Activated CD8-positive, alpha-beta memory T cell treated with anti-CD3 and anti-CD28 coated beads, Interleukin-2, amount 50 U/mL, for 1 hour (primary cell): Measurements from ENCODE around the gene SPATC1L.

Experiments used
- DNase-seq: peaks from one replicate; pipeline ENCODE4 v3.0.0-alpha.2; 2020; ENCODE audit errors: extremely low read depth

The SPATC1L gene

DNA sequence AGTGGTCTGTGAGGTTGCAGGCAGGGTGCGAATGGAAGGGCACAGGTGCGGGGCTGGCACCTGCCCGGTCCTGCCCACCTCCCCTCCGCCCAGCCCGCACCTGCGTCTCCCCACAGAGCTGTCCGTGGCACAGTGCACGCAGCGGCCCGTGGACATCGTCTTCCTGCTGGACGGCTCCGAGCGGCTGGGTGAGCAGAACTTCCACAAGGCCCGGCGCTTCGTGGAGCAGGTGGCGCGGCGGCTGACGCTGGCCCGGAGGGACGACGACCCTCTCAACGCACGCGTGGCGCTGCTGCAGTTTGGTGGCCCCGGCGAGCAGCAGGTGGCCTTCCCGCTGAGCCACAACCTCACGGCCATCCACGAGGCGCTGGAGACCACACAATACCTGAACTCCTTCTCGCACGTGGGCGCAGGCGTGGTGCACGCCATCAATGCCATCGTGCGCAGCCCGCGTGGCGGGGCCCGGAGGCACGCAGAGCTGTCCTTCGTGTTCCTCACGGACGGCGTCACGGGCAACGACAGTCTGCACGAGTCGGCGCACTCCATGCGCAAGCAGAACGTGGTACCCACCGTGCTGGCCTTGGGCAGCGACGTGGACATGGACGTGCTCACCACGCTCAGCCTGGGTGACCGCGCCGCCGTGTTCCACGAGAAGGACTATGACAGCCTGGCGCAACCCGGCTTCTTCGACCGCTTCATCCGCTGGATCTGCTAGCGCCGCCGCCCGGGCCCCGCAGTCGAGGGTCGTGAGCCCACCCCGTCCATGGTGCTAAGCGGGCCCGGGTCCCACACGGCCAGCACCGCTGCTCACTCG, 52.2 kb downstream of the SPATC1L start:
- no peak for DNase-seq

DNA sequence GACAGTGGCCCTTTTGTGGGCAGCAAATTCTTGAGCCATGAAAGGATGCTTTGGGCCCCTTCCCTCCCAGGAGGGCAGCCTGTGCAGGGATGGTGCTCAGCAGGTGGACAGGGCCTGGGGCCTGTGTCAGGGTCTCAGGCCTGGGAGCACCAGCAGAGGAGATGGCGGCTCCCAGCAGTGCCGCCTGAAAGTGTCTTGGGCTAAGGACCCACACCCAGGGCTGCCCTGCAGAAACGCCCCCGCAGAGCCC, 52.7 kb downstream of the SPATC1L start:
- DNase-seq = no peak

DNA sequence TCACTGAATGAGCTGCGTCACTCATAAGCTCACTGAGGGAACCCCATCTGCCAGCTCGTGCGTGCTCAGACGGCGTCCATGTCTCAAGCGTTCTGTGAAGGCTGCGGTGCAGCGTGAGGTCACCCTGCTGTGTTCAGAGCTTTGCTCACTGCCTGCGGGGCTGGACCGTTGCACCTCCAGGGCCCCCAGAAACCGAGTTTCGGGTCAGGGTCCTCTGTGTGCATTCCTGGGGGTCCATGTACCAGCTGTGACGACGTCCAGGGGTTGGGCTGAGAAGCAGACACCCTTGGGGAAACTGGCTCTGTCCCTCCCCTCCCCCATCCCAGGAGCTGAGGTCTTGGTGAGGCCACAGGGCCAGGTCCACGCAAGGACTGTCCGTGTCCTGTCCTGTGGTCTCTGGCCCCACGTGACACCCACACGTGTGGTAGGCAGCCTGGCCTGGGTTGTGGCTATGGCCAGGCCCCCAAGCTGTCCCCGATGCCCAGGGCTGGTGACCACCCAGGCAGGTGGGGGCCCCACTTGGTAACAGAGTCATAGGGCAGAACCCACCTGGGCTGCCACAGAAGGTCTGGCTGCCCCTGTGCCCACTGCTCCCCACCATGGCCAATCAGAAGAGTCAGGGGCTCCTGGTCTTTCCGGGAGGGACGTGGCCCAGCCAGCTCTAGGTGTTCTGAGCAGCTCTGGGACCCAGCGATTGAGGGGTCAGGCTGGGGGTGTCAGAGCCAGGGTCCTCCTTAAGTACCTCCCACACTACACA, 53.2 kb downstream of the SPATC1L start:
- no peak for DNase-seq

DNA sequence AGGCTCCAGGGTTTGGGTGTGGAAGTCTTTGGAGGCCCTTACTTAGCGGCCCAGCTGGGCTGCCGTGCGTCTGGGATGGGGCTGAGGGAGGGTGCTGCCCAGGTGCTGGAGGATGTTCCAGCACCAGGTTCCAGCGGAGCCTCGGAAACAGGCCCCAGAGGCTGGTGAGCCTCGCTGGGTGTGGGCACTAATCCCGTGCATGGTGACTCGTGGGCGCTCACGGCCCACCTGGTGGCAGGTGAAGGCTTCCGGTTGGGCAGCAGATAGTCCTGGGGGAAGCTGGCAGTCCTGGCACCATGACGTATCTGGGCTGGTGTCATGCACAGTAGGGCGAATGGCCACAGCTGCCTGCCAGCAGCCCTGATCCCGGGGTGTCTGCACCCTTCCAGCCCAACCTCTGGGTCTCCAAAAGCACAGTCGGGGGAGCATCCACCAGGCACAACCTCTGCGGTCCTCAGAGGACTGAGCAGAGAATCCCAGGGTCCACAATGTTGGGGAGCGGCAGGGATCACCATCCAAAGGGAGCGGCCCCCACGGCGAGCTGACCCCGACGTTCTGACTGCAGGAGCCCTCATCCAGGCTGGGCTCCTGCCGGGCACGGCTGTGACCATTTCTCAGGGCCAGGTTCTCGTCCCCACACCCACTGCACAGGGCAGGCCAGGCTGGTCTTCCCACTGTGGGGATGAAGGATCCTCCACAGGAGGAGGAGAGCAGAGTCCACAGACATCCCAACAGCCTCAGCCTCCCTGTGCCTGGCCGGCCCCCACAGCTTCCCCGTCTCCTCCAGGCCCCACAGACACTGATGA, 54.2 kb downstream of the SPATC1L start:
- no peak for DNase-seq

DNA sequence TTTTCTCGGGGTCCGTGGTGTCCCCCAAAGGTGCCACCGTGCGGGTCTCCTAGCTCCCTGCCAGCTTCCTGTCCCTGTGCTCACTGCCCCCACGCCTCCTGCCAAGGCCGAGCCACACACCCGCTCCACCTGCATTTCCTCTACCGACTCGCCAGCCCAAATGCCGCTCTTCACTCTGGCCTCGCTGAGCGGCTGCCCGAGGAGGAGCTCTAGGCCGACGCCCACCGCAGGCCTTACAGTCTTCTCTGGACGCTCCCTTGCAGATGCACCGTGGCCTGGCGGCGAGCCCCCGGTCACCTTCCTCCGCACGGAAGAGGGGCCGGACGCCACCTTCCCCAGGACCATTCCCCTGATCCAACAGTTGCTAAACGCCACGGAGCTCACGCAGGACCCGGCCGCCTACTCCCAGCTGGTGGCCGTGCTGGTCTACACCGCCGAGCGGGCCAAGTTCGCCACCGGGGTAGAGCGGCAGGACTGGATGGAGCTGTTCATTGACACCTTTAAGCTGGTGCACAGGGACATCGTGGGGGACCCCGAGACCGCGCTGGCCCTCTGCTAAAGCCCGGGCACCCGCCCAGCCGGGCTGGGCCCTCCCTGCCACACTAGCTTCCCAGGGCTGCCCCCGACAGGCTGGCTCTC, 55.2 kb downstream of the SPATC1L start:
- no peak for DNase-seq

DNA sequence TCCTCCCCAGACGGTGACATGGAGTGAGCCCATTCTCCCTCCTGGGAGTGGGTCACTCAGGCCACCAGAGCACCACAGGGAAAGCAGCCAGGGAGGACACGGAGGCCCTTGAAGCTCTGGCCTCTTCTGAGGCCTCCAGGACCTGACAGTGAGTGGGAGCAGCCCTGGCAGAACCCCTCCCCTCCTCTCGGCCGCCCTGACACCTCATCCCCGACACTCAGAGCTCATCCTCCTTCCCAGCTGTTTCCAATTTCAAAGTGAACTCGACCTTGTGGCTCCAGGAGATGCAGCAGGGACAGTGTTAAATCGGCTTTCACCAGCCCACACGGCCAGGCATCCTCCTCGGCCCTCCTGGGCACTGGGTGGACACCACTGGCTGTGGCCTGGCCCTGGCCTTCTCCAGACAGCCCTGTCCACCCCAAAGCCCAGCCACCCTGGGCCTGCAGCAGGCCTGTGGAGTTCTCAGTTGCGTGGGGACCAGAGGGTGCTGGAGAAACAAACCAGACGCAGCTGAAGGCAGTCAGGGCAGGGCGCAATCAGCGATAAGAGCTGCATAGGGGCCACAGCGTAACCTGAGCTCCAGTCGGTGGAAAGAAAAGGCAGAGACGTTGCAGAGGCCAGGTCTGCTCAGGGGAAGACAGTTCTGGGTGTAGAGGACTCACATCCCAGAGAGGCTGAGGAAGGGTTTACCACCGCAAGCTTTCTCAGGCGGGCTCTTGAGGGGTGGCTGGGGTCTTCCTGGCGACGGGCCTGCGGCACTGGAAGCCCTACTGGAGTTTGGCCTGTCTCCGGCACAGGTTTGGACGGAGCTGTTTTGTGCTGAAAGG, 55.9 kb downstream of the SPATC1L start:
- no peak for DNase-seq

DNA sequence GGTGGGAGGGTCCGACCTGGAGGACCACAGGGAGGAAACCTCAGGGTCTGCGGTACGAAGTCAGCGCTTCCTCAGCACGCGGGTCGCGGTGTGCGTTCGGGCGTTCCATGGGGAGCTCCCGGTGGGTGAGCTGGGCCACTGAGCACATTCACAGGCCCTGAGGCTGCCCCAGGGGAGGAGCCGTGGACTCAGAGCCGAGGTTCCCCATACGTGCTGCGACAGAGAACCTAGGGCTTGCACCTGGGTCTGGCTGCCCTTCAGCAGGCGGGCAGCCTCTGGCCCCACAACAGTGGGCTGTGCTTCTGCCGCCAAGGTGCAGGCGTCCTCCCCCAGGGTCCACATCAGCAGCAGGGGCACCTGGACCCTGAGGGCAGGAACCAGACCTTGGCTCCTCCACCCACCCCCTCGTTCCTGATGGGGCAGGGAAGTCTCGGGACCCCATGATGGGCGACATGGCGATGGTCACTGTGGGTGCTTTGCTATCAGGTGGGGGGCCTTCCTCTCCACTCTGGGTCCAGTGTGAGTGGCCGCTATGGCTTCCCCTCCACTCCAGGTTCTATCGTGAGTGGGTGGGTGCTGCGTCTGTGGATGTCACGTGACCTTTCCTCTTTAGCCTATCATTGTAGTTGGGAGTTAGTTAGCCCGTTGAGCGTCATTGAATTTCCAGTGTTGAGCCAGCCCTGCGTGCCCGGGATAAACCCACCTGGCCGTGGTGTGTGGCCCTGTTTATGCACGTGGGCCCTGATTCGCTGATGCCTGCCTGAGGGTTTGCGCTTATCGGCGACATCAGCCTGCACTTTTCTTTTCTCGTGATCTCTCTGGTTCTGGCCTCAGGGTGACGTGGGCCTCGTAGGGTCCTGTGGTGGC, 56.8 kb downstream of the SPATC1L start:
- DNase-seq = no peak

DNA sequence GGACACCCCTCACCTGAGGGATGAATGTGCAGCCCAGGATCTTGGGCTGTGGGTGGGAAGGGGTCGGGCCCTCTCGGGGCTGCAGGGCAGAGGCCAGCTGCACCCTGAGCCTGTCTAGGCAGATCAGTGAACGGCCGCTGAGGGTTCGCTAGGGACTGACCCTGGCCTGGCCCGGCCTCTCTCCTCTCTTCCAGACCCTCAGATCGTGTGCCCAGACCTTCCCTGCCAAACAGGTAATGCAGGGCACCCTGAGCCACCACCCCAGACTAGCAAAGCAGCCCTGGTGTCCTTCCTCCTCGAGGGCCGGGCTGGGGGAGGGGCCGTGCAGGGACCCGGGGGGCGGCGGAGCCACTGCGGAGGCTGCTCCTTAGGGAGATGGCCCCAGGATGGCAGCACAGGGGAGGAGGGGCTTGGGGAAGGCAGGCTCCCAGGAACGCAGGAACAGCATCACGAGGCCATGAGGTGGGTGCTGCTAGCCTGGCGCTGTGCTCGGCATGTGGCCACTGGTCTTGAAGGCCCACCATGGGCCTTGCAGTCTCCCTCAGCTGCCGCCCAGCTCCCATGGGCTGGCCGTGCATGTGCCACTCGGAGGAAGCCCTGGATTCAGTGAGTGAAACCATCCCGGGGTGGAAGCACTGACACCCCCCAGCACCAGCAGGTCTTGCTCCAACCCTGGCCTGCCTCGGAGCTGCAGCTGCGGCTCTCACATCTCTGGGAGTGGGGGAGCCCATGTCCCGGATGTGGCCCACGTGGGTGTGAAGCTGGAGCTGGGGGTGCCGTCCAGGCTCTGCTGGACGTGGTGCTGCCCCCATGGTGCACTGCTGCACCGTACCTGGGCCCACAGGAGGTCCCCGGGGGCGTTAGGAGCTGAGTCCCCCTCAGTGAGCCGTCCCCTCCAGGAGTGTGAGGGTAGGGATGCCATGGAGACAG, 57.7 kb downstream of the SPATC1L start:
- DNase-seq = no peak

DNA sequence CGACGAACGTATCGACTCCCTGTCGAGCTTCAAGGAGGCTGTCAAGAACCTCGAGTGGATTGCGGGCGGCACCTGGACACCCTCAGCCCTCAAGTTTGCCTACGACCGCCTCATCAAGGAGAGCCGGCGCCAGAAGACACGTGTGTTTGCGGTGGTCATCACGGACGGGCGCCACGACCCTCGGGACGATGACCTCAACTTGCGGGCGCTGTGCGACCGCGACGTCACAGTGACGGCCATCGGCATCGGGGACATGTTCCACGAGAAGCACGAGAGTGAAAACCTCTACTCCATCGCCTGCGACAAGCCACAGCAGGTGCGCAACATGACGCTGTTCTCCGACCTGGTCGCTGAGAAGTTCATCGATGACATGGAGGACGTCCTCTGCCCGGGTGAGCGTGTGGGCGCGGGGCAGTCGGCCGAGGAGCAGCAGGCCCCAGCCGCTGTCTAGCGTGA, 58.4 kb downstream of the SPATC1L start:
- DNase-seq = no peak

DNA sequence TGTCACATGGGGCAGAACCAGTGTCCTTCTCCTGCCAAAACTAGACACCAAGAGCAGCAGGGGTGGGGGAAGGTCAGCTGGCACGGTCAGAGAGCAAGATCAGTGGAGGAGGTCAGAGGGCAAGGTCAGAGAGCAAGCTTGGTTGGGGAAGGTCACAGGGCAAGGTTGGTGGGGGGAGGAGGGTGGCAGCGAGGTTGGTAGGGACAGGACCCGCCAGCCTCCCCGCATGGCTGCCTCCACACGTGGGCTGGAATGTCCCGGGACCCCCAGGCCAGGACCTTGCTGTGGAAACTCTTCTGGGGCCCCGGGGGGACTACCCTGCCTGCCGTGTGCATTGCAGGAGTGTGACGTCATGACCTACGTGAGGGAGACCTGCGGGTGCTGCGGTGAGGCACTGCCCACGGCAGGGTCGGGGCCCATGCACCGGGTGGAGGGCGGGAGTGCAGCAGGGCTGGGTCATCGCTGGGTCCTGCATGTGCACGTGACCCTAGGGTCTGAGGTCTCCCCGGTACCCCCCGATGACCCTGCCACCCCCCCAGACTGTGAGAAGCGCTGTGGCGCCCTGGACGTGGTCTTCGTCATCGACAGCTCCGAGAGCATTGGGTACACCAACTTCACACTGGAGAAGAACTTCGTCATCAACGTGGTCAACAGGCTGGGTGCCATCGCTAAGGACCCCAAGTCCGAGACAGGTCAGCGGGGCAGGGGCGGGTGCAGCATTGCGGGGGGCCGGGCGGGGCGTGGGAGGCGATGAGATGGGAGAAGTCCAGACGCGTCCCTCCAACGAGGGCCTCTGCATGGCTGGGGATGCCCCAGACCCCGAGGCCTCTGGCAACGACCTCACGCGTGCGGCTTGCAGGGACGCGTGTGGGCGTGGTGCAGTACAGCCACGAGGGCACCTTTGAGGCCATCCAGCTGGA, 59.1 kb downstream of the SPATC1L start:
- DNase-seq = no peak

DNA sequence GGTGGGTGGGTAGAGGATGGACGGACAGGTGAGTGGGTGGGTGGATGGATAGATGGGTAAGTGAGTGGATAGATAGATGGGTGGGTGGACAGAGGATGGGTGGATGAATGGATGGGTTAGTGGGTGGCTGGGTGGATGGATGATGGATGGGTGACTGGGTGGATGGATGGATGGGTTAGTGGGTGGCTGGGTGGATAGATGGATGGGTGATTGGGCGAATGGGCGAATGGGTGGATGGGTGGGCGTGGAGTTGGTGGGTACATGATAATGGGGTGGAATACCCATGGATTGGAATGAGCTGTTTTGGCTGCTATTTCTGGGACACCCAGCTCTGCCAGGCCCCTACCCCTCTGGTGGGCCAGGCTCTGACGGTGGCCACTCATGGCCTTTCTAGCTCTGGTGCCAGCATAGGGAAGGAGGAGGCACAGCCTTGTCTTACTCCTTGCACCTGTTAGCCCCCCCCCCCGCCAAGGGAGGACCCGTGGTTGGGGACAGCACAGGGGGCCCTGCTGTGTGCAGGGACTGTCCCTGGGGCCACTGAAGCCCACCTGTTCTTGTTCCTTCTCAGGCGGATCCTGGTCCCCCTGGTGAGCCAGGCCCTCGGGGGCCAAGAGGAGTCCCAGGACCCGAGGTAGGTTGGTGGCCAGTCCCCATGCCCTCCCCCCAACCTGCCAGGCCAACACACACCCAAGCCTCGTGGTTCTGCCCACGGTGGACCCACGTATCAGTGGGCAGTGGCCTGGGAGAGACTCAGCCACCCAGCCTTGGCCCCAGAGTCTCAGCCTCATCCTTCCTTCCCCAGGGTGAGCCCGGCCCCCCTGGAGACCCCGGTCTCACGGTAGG, 60.0 kb downstream of the SPATC1L start:
- no peak for DNase-seq

DNA sequence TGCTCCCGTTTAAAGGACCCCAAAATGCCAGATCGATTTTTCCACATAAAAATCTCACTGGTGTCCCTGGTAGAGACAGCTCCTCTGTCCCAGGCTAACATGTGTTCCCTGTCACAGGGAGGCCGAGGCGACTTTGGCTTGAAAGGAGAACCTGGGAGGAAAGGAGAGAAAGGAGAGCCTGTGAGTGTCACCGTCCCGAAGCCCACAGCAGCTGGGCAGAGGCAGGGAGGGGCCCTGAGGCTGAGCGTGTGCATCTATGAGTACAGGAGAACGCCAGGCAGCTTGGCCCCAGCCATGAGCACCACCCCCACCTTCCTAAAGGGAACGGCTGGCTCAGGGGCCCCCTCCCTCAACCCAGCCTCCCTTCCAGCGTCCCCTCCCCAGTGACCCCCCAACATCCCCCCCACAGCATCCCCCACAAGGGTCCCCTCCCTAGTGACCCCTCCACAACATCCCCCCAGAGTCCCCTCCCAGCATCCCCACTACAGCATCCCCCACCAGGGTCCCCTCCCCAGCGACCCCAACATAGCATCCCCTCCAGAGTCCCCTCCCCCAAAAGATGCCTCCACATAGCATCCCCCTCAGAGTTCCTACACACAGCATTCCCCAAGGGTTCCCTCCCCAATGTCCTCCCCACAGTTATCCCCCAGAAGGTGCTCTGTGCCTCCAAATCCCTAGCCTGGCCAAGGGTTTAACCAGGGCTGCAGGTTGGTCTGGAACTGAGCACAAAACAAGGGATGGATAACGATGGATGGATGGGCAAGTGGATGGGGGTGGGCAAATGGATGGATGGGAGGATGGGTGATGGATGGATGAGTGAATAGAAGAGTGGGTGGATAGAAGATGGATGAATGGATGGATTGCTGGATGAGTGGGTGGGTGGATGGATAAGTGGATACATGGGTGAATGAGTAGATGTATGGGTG, 61.2 kb downstream of the SPATC1L start:
- no peak for DNase-seq

DNA sequence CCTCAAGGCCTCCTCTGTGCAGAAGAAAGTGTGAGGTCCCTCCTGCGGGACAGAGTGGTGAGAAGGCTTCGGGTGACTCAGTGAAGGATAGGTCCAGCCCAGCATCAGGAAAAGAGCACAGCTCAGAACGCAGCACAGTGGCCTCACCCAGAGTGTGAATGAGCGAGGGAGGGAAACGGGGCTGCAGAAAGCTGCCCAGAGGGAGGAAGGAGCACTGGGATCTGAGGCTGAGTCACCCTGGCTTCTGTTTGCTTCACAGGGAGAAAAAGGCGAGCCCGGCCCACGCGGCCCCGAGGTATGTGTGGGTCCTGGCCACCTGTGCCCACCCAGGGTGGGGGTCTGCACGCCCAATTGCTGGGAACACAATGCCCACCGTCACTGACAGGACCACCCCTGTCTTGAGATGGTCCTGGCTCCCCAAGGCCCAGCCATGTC, 62.0 kb downstream of the SPATC1L start:
- DNase-seq = no peak

DNA sequence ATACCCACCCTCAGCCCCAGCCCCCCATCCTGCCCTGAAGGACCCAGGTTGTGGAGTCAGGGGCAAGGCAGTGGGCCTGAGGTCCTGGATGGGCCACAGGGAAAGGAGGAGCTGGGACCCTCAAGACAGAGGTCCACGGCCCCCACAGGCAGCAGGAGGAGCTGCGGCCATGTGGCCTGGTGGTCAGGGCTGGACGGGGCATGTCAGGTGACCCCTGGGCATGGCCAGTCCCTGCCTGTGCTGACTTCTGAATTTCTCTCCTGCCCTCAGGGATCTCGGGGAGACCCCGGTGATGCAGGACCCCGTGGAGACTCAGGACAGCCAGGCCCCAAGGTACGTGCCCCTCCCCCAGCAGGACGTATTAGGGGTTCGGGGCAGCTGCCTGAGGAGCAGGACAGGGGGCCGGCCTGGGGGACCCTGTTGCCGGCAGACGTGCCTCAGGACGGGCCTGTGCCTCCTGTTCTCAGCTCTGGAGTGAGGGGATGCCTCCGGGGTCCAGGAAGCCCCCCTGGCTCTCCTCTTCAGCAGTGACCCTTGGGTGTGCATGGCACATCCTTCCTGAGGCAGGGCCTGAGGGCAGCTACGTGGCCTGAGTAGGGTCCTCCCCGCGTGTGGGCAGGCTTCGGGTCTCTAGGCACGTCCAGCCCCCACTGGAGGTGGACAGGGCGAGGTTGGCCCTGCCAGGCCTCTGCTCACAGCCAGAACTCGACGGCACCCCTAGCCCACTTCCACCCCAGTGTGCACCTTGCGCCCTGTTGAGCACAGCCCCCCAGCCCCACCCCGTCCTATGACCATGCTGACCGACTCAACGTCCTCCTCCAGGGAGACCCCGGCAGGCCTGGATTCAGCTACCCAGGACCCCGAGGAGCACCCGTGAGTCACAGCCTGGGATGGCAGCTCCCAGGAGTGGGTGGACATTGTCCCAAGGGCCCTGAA, 62.7 kb downstream of the SPATC1L start:
- no peak for DNase-seq
